C4-2B (cell line): Measurements from ENCODE around the gene NAGPA.
"Not testable (repeated sequence)": the region's sequence is repeated elsewhere in the genome, so short reads cannot be mapped to it uniquely, and the experiment has no call there.

Experiments
- H3K27ac ChIP-seq: fragments of 450-650 bp; 2 replicates; pipeline ENCODE4 v1.5.1; 2017
- CTCF ChIP-seq: fragments of 450-650 bp; conservative IDR thresholded peaks from 2 replicates; pipeline ENCODE4 v1.5.1; 2017; ENCODE audit warnings: mild to moderate bottlenecking
- ZFX ChIP-seq: fragments of 450-650 bp; IDR thresholded peaks from 2 replicates; pipeline ENCODE4 v1.6.1; 2017

Gene NAGPA

DNA sequence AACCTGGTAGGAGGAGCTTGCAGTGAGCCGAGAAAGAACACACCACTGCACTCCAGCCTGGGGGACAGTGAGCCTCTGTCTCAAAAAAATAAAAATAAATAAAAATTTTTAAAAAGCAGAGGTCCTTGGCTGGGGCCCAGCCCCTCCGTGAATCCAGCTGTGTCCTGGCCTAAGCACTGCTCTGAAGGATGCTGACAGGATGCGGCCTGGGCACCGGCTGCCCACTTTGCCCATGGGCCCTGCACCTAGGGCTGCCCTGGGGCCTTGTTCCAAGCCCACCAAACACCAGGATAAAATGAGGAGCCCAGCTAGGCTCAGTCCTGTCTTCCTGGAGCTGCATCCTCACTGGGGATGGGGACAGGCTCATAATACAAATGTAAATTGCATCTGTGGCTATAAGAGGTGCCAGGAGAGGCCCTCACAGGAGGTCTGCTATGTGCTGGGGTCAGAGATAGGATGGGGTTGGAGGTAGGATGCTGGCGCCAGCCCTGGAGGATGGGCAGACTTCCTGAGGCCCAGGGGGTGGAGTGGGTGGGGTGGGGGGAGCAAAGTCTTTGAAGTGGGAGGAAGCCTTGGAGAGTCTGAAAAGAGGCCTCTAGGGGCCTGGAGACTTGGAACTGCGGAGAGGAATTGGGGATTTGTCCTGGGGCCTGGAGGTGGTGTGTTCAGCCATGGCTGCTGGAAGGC lies 25.8 kb upstream of the NAGPA start:
- H3K27ac ChIP-seq = no peak overlapping the region
- no peak for TF ChIP-seq ZFX
- no peak for TF ChIP-seq CTCF

- no peak overlapping the region for H3K27ac ChIP-seq
- TF ChIP-seq ZFX = no peak
- no peak; the same call in 1 of the 2 replicates for TF ChIP-seq CTCF
These were observed 24.7 kb upstream of the NAGPA start for GRCh38 chr16:5058476-5058875.

DNA sequence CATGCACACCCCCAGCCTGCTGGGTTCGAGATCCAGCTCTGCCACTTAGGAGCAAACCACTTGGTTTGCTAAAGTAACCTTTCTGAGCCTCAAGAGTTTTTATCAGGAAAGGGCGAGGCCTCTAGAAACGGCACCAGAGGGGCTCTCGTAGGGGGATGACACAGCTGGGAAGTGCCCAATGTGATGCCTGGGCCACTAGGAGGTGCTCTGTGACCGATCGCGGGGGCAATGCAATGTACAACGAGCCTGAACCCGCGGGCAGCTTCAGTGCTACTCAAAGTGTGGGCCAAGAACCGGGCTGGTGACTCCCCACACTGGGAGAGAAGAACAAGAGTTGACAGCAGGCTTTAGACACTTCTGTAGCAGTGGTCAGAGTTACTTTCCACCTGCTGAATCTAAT lies 22.6 kb upstream of the NAGPA start:
- H3K27ac ChIP-seq = no peak overlapping the region
- peak; percentile 60 for TF ChIP-seq CTCF
- TF ChIP-seq ZFX = no peak

DNA sequence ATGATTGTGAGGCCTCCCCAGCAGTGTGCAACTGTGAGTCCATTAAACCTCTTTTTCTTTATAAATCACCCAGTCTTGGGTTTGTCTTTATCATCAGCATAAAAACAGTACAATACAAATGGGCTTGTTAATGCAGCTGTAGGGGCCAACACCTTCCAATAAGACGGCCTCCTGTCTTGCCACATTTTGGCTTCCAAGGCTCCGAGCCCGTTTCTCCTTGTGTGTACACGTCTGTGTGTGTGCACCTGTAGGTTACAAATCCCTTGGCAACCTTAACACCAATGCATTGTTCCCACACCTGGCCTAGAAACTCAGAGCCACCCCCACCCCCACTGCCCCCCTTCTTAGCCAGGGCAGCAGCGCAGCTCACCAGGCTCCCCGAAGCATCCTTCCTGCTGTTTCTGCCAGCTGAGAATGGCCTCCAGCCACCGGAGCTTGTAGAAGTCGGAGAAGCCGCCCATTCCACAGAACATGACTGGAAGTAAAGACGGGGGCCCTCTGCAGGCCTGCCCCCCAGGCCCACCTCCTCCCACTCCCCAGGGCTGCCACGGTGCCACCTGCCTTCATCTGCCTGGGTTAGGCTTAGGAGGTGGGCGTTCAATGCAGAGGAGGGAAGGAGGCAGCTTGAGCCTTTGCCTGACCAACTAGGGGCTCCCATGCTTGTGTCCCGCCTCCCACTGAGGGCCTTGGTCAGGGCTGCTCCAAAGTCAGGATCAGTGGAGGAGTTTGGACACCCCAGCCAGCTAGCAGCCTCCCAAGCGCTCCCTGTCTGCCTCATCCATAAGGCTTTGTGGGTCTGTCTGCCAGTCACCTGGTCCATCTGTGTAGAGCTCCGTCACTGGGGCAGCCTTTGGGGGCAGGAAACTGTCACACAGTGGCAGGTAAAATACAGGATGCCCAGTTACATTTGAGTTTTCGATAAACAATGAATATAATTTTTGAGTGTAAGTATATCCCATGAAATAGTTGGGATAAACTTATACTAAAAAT lies 21.4 kb upstream of the NAGPA start:
- TF ChIP-seq ZFX = no peak
- no peak for TF ChIP-seq CTCF
- H3K27ac ChIP-seq = no peak overlapping the region

- no peak overlapping the region for H3K27ac ChIP-seq
- TF ChIP-seq ZFX (no peak), CTCF (no peak)
These were observed 13.2 kb upstream of the NAGPA start for GRCh38 chr16:5046914-5047313.

DNA sequence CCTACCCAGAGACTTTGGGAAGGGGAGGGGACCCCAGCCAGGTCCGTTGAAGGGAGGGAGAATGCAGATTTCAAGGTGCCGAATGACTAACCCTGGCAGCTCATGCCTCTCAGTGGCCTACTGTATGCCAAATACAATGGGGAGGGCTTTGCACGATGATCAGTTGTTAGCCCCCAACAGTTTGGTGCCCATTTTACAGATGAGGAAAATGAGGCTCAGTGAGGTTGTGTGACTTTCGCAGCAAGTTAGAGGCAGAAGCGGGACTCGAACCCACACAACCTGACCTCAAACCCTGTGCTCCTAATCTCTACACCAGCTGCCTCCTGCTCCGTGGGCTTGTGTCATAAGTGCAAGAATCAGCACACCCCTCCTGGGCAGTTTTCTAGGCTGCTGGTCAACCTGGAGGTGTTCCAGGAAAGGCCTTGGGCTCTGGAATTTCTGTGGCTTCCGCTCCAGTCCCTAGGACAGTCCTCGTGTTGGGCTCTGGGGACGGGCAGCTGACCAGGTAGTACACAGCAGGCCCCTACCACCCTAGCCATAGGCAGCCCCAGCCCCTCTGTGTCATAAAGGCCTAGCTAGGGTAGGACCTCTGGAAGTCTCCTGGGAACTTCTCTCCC lies 11.9 kb upstream of the NAGPA start:
- TF ChIP-seq ZFX (no peak), CTCF (no peak)
- no peak overlapping the region for H3K27ac ChIP-seq

- not testable (repeated sequence) for H3K27ac ChIP-seq
These were observed 10.8 kb upstream of the NAGPA start for GRCh38 chr16:5044581-5044980.
